ENCODE results near the gene TMPRSS9.
A peak's percentile ranks its signal among the peaks of the same experiment; 100 is the strongest.
"Not testable (repeated sequence)": the region's sequence is repeated elsewhere in the genome, so short reads cannot be mapped to it uniquely, and the experiment has no call there.

TMPRSS9 gene

GRCh38 chr19:2468596-2468995, 108.5 kb downstream of the TMPRSS9 start:
- no peak for DNase-seq

- no peak for DNase-seq
Measured at GRCh38 chr19:2469102-2469914, 109.2 kb downstream of the TMPRSS9 start.

GRCh38 chr19:2469915-2470200, 109.8 kb downstream of the TMPRSS9 start:
- not testable (repeated sequence) for DNase-seq

GRCh38 chr19:2474232-2475017, 114.4 kb downstream of the TMPRSS9 start:
- peak; percentile 46 for DNase-seq

- DNase-seq: no peak
Measured at GRCh38 chr19:2475018-2475701, 115.1 kb downstream of the TMPRSS9 start.
